Sigmoid colon (tissue), 4 donors: Measurements from ENCODE around the gene PRRT1.

Experiments
- EP300 ChIP-seq, 4 donors: sonication (generic); formaldehyde crosslinking; IDR thresholded peaks; one replicate each; pipeline ENCODE4 v1.6.1; 2017; ENCODE audit warnings: antibody characterized with exemption in 4 of 4
- POLR2A ChIP-seq, 2 donors: fragments of 450-650 bp; IDR thresholded peaks; one replicate each; pipeline ENCODE4 v1.6.1; 2016; ENCODE audit warnings: antibody characterized with exemption in 2 of 2, mild to moderate bottlenecking in 2 of 2, moderate library complexity in 2 of 2
- TF ChIP-seq, protein P1 (sequence below), 4 experiments: fragments of 450-650 bp in 3 of 4; fragments of 200-600 bp in 1 of 4; IDR thresholded peaks; one replicate each; pipeline ENCODE4 v1.5.1; 2016 to 2019; ENCODE audit warnings: antibody characterized with exemption in 4 of 4, mild to moderate bottlenecking in 3 of 4, moderate library complexity in 2 of 4

- TF ChIP-seq, protein P1, sequence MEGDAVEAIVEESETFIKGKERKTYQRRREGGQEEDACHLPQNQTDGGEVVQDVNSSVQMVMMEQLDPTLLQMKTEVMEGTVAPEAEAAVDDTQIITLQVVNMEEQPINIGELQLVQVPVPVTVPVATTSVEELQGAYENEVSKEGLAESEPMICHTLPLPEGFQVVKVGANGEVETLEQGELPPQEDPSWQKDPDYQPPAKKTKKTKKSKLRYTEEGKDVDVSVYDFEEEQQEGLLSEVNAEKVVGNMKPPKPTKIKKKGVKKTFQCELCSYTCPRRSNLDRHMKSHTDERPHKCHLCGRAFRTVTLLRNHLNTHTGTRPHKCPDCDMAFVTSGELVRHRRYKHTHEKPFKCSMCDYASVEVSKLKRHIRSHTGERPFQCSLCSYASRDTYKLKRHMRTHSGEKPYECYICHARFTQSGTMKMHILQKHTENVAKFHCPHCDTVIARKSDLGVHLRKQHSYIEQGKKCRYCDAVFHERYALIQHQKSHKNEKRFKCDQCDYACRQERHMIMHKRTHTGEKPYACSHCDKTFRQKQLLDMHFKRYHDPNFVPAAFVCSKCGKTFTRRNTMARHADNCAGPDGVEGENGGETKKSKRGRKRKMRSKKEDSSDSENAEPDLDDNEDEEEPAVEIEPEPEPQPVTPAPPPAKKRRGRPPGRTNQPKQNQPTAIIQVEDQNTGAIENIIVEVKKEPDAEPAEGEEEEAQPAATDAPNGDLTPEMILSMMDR (IDR thresholded peaks at IDR 0.05): no peak
- TF ChIP-seq POLR2A (IDR thresholded peaks at IDR 0.05) (no peak), EP300 (IDR thresholded peaks at IDR 0.05) (no peak)
Observed at GRCh38 chr6:32158052-32158451, 6.3 kb upstream of the PRRT1 start.
